ENCODE data around the gene LMF1.

The LMF1 gene

GRCh38 chr16:853981-854807, 116.6 kb downstream of the LMF1 start:
- no peak for DNase-seq

- no peak for DNase-seq
Measured at GRCh38 chr16:853306-853705, 117.5 kb downstream of the LMF1 start.

- peak in 50 of 58 donors; percentile 8 to 88 (median 58) for DNase-seq
Measured at GRCh38 chr16:852451-853185, 118.2 kb downstream of the LMF1 start.

- no peak for DNase-seq
Measured at GRCh38 chr16:851871-852270, 118.9 kb downstream of the LMF1 start.

DNA sequence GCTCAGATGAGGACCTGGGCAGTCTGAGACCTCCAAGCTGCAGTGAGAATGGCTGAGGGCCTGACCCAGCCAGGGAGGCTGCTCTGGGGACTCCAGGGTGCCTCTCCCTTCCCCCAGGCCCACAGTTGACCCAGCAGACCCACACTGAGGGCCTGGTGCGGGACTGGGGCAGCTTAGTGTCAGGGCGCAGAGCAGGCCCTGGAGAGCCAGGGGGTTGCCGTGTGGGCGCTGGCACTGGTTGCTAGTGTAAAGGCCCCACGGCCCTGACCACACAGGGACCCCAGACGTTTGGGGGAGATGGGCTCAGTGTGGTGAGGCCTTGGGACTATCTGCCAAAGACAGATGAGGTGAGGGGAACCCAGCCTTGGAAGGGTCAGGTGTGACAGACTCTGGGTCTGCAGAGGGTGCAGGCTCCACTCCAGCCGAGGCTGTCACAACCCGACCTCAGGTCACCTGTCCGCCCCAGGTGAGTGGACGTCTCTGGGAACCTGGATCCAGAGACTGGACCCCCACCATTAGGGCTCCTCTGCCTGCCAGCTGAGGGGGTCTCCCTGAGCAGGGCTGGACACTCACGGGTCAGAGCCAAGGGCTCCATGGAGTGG, 119.5 kb downstream of the LMF1 start:
- DNase-seq: no peak

GRCh38 chr16:850668-851067, 120.1 kb downstream of the LMF1 start:
- DNase-seq: no peak

DNA sequence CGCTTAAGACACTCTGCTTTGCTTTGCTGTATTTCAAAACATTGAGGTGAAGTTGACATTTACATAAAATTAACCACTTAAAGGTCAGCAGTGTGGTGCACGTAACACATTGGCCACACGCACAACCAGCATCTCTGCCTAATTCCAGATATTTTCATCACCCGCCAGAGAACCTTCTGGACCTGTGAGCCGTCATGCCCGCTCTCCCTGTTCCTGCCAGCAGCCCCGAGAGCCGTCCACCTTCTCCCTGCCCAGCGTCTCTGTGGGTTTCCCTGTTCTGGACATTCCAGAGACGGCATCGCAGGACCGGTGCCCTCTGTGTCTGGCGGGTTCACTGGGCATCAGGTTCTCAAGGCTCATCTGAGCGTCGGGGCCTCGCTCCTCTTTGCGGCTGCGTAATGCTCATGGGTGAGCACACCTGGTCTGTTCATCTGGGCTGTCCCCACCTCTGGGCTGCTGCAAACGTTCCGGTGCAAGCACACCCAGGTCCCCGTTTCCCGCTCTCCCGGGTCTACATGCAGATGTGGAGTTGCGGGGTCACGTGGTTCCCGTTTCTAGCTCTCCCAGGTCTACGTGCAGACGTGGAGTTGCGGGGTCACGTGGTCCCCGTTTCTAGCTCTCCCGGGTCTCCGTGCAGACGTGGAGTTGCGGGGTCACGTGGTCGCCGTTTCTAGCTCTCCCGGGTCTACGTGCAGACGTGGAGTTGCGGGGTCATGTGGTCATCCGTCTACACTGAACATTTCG, 122.1 kb downstream of the LMF1 start:
- no peak for DNase-seq

GRCh38 chr16:847681-848445, 122.9 kb downstream of the LMF1 start:
- DNase-seq: no peak

- no peak for DNase-seq
Measured at GRCh38 chr16:847151-847550, 123.6 kb downstream of the LMF1 start.

DNA sequence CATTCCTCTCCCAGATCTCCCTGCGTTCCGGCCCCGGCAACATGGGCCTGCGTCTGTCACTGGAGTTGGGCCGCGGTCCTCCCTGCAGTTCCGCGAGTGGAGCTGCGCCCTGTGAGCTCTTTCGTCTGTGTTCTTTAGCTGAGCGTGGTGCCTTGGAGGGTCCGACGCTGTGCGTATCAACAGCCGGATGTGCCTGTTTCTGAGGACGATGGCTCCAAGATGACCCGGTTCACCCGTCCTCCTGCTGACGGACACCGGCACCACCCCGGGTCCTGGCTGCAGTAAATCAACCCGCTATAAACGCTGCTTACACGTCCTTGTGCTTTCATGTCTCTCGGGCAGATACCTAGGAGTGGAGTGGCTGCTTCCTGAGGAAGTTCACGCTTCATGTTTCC, 125.4 kb downstream of the LMF1 start:
- DNase-seq: no peak

DNA sequence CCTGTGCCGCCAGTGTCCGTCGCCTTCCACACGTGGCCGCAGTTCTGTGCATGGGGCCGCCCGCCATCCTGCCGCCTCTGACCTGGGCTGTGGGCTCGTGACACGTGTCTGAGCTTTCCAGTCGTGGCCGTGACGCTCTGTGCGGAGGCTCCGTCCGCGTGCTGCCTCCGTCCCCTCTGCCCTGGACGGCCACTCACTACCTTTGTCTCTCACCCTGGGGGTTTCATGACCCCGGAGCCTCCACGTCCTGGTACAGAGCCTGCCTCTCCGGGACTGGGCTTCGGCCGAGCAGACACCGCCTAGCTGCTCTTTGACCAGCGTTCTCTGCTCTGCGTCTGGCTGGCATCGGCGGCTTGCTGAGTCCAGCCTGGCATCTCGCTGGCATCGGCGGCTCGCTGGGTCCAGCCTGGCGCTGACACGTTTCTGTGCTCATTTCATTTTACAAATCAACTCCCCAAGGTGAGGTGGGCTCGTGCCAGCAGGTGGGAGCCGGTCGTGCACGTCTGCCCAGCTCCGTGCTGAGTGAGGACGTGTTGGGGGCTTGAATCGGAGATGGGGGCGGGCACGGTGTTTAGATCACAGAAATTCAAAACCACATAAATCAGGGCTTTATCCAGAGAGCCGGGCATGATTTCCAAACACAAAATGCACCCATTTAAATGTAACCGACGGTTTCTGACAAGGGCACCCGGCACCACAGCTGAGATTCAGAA, 126.0 kb downstream of the LMF1 start:
- no peak for DNase-seq

DNA sequence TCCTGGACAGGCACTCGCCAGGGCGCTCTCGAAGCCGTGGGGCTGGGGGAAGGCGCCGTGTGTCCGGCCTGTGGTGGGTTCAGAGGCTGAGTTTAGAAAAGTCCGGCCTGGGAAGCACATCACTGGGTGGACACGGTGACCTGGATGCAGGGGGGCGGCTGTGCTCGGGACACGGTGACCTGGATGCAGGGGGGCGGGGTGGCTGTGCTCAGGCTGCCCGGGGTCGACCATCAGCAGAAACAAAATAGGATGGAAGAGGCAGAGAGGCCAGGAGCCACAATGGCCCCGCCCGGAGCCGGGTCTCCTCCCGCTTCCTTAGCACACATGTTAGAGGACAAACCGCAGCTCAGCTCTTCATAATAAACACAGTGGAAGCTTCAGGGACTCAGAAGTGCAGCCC, 127.0 kb downstream of the LMF1 start:
- no peak for DNase-seq

DNA sequence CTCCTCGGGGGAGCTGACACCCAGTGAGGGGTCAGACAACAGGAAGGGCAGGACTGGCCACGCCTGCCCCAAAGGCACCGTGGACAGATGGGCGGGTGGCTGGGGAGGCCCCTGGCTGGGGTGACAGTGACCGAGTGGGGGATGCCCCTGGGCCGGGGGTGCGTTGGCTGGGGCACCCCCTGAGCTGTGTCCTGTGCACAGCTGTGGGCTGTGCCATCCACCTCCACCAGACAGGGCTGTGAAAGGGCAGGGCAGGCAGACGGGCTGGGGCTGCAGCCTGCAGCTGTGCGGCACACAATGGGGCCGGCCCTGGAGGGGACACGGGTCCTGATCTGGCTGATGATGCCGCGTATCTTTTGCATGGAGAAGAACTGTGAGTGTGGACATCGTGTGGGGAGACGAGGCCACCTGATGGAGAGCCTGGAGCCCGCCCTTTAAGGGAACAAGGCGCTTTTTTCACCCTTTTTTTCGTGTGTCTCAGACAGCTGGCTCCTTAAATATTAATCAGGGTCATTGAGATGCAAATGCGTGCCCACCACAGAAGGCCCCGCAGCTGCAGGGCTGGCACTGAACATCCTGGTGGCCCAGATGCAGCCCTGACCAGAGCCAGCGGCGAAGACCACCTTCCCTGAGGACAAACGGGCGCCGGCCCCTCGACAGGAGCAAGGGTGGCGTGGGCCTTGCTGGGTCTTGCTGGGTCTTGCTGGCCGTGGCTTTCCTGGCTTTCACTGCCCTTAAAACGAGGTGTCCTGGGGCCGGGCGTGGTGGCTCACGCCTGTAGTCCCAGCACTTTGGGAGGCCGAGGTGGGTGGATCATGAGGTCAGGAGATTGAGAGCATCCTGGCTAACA, 127.8 kb downstream of the LMF1 start:
- DNase-seq: peak in 5 of 58 donors; percentile 8 to 41 (median 24)

DNA sequence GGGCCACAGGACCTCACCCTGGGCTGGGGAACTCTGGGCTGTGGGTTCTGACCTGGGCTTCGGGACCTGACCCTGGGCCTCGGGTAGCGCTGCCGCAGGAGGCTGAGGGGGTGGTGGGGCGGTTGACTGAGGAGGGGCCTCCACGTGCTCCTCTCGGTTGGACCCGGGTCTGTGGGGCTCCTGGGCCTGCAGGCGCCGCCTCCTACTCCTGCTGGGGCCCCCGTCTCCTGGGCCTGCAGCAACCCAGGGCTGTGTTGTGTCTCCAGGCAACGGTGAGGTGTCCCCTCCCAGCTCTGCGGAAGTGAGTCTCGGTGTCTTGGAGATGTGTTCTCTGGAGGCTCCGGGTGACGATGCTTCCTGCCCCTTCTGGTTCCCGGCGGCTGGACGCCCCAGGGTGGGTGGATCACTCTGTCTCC, 128.7 kb downstream of the LMF1 start:
- DNase-seq: peak in 24 of 58 donors; percentile 7 to 70 (median 32)

GRCh38 chr16:841455-842060, 129.2 kb downstream of the LMF1 start:
- DNase-seq: no peak

- no peak for DNase-seq
Measured at GRCh38 chr16:840561-841454, 130.0 kb downstream of the LMF1 start.

- DNase-seq: no peak
Measured at GRCh38 chr16:839643-840408, 131.0 kb downstream of the LMF1 start.
